Sigmoid colon (tissue), 4 donors: Measurements from ENCODE around the gene PTCD2.

Source experiments
- POLR2AphosphoS5 ChIP-seq, 4 donors: sonication (generic); formaldehyde crosslinking; IDR thresholded peaks; one replicate each; pipeline ENCODE4 v1.6.1; 2017; ENCODE audit warnings: antibody characterized with exemption in 4 of 4
- TF ChIP-seq, protein P1 (sequence below), 4 experiments: fragments of 450-650 bp in 3 of 4; fragments of 200-600 bp in 1 of 4; IDR thresholded peaks; one replicate each; pipeline ENCODE4 v1.5.1; 2016 to 2019; ENCODE audit warnings: antibody characterized with exemption in 4 of 4, mild to moderate bottlenecking in 3 of 4, moderate library complexity in 2 of 4

DNA sequence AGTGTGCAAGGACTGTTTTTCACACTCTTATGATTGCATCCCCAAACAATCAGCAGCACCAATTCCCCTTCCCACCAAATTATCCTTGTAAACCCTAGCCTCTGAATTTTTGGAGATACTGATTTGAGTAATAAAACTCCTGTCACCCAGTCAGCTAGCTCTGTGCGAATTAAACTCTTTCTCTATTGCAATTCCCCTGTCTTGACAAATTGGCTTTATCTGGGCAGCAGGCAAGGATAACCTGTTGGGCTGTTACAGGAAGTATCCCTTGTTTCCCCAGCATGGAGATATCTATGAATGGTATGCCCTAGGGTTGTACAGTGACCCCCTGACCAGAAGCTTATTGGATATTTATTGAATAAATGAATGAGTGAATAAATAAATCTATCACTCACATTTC is 80.8 kb downstream of the PTCD2 start:
- TF ChIP-seq, protein P1, sequence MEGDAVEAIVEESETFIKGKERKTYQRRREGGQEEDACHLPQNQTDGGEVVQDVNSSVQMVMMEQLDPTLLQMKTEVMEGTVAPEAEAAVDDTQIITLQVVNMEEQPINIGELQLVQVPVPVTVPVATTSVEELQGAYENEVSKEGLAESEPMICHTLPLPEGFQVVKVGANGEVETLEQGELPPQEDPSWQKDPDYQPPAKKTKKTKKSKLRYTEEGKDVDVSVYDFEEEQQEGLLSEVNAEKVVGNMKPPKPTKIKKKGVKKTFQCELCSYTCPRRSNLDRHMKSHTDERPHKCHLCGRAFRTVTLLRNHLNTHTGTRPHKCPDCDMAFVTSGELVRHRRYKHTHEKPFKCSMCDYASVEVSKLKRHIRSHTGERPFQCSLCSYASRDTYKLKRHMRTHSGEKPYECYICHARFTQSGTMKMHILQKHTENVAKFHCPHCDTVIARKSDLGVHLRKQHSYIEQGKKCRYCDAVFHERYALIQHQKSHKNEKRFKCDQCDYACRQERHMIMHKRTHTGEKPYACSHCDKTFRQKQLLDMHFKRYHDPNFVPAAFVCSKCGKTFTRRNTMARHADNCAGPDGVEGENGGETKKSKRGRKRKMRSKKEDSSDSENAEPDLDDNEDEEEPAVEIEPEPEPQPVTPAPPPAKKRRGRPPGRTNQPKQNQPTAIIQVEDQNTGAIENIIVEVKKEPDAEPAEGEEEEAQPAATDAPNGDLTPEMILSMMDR (IDR thresholded peaks at IDR 0.05) = no peak
- TF ChIP-seq POLR2AphosphoS5 (IDR thresholded peaks at IDR 0.05) = no peak
